ENCODE results near the gene MCCD1.
"Not testable (repeated sequence)": the region's sequence is repeated elsewhere in the genome, so short reads cannot be mapped to it uniquely, and the experiment has no call there.

DNA sequence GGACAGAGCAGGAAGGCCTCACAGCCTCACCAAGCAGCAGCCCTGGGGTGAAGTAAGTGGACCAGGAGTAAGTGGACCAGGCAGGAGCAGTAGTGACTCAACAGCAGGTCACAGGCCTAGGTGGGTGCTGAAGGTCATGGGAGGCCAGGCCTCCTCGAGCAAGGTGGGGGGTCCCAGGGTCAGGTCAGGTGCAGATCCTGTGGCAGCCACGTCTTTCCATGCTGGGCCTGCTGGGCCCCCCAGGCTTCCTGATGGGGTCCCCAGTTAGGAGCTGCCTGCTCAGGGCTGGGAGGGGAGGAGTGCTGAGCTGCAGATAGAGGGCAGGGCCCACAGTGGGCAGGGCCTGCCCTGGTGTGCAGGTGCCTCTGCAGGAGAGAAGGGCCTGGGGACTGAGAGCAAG lies 19.7 kb upstream of the MCCD1 start:
- not testable (repeated sequence) for TF ChIP-seq EZH2 (IDR thresholded peaks at IDR 0.05; ENCODE audit: insufficient read depth, poor library complexity, severe bottlenecking); EZH2phosphoT487 (IDR thresholded peaks at IDR 0.05; ENCODE audit: insufficient read depth, low read depth)
